Activated B cell treated with CpG ODN at 0.5 μM for 24 hours (primary cell): ENCODE data around the gene FBXO2. TPM values are rescaled to one million over a fixed set of nuclear protein-coding genes. Genes with fewer than 3 reads are reported as not detected.
A peak's percentile ranks its signal among the peaks of the same experiment; 100 is the strongest.

Experiments
- ATAC-seq: fragments of 200-7000 bp; cut with Tn5 transposase; one replicate; pipeline ENCODE4 v1.10.0; 2021; ENCODE audit warnings: low read depth, mild to moderate bottlenecking, moderate library complexity
- CTCF ChIA-PET: fragments of 350-600 bp; sonication (Branson Sonifier 250); formaldehyde crosslinking; loops from one replicate; lab custom pipeline; 2021; ENCODE audit warnings: antibody characterized with exemption; lab: Charles Lee
- POLR2A ChIA-PET: fragments of 350-600 bp; sonication (Branson Sonifier 250); formaldehyde crosslinking; loops from one replicate; lab custom pipeline; 2021; ENCODE audit warnings: antibody characterized with exemption; lab: Charles Lee
- DNase-seq: peaks from one replicate; pipeline ENCODE4 v3.0.0; 2022
- H3K27ac Mint-ChIP-seq: one replicate; pipeline ENCODE4 v1.8.0; 2020; ENCODE audit warnings: mixed read lengths
- H3K27me3 Mint-ChIP-seq: one replicate; pipeline ENCODE4 v1.8.0; 2021; ENCODE audit warnings: mixed read lengths
- H3K36me3 Mint-ChIP-seq: one replicate; pipeline ENCODE4 v1.8.0; 2021; ENCODE audit warnings: low read depth, mixed read lengths
- H3K4me1 Mint-ChIP-seq: one replicate; pipeline ENCODE4 v1.8.0; 2021; ENCODE audit warnings: mixed read lengths
- H3K4me3 Mint-ChIP-seq: one replicate; pipeline ENCODE4 v1.8.0; 2020; ENCODE audit warnings: mild to moderate bottlenecking, mixed read lengths
- H3K9me3 Mint-ChIP-seq: one replicate; pipeline ENCODE4 v1.8.0; 2020; ENCODE audit warnings: mixed read lengths
- intact Hi-C: fragments of 100-400 bp; cut with micrococcal nuclease; formaldehyde crosslinking; loops from one replicate; pipeline ENCODE4 v1.15.1; 2024
- total RNA-seq: library from RNA; stranded (reverse); gene quantifications from 2 replicates; pipeline ENCODE4 v1.2.3, GENCODE V29; 2022
- TF ChIP-seq, protein P1 (sequence below): fragments of 200-600 bp; IDR thresholded peaks from one replicate; pipeline ENCODE4 v1.8.0; 2022; ENCODE audit warnings: antibody characterized with exemption, mild to moderate bottlenecking

Gene FBXO2
- total RNA-seq, 1 donor from 2014 or later, result 4.2 TPM

- intact Hi-C loops, result no loop called here
- no peak overlapping the region for H3K4me3 Mint-ChIP-seq
- CTCF ChIA-PET, result interaction anchor here (0.8 to 5.8 kb wide), 8 partner anchors 14 to 608 kb away, joined by 3 to 101 read pairs (median 6); partner anchors contain the start of gene FBXO6
- POLR2A ChIA-PET, result interaction anchor here (0.9 to 1.3 kb wide), 2 partner anchors 85 to 373 kb away, joined by 4 read pairs; no protein-coding TSS in a partner anchor
- no peaks in the 10 kb centered on the region for H3K36me3 Mint-ChIP-seq
- H3K9me3 Mint-ChIP-seq, result no peaks in the 10 kb centered on the region
- peaks cover 21% of the 10 kb centered on the region for H3K4me1 Mint-ChIP-seq
- TF ChIP-seq, protein P1, sequence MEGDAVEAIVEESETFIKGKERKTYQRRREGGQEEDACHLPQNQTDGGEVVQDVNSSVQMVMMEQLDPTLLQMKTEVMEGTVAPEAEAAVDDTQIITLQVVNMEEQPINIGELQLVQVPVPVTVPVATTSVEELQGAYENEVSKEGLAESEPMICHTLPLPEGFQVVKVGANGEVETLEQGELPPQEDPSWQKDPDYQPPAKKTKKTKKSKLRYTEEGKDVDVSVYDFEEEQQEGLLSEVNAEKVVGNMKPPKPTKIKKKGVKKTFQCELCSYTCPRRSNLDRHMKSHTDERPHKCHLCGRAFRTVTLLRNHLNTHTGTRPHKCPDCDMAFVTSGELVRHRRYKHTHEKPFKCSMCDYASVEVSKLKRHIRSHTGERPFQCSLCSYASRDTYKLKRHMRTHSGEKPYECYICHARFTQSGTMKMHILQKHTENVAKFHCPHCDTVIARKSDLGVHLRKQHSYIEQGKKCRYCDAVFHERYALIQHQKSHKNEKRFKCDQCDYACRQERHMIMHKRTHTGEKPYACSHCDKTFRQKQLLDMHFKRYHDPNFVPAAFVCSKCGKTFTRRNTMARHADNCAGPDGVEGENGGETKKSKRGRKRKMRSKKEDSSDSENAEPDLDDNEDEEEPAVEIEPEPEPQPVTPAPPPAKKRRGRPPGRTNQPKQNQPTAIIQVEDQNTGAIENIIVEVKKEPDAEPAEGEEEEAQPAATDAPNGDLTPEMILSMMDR, result no peak
- ATAC-seq, result no peak
- no peak for DNase-seq
- H3K27me3 Mint-ChIP-seq, result peaks cover 2% of the 10 kb centered on the region
- no peak overlapping the region for H3K27ac Mint-ChIP-seq
Measured at GRCh38 chr1:11646317-11646716, 7.9 kb downstream of the FBXO2 start.

DNA sequence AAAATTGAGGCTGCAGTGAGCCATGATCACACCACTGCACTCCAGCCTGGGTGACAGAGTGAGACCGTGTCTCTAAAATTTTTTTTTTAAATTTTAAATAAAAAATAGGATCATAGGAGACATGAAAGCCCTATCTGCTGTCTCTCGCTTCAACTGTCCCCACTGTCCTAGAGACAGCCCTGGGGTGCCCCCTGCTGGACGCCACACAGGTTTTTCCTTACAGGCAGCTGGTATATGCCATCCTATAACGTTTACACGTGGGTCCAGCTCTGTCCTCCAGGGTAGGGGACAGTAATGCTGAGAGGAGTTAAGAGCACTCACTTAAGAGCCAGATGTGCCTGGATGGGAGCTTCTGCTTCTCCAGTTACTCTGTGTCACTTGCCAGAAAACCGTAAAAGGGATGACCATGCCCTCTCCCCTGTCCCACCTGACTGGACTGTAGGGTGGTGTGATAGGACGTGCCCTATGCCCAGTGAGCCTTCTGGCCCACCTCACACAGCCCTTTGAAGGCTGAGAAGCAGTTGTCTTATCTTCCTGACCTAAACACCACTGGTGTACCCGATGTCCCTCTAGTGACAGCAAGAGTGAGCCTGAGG is 8.5 kb downstream of the FBXO2 start:
- peaks cover 2% of the 10 kb centered on the region for H3K27me3 Mint-ChIP-seq
- CTCF ChIA-PET, result interaction anchor here (0.8 to 5.8 kb wide), 9 partner anchors 10 to 608 kb away, joined by 3 to 101 read pairs (median 6); partner anchors contain the start of gene FBXO6
- H3K9me3 Mint-ChIP-seq, result no peaks in the 10 kb centered on the region
- no peaks in the 10 kb centered on the region for H3K36me3 Mint-ChIP-seq
- H3K27ac Mint-ChIP-seq, result no peak overlapping the region
- H3K4me1 Mint-ChIP-seq, result peaks cover 15% of the 10 kb centered on the region
- DNase-seq, result peak; percentile 66
- TF ChIP-seq, protein P1, result no peak
- intact Hi-C loops, result no loop called here
- POLR2A ChIA-PET, result interaction anchor here (0.9 to 1.3 kb wide), 2 partner anchors 85 to 372 kb away, joined by 4 read pairs; no protein-coding TSS in a partner anchor
- H3K4me3 Mint-ChIP-seq, result no peak overlapping the region
- ATAC-seq, result peak; percentile 48

GRCh38 chr1:11645270-11645669 is 9.0 kb downstream of the FBXO2 start:
- POLR2A ChIA-PET, result interaction anchor here (0.9 to 1.3 kb wide), 2 partner anchors 86 to 372 kb away, joined by 4 read pairs; no protein-coding TSS in a partner anchor
- DNase-seq (no peak), ATAC-seq (no peak)
- TF ChIP-seq, protein P1, result no peak
- H3K27me3 Mint-ChIP-seq, result peaks cover 2% of the 10 kb centered on the region
- CTCF ChIA-PET, result interaction anchor here (0.8 to 5.8 kb wide), 12 partner anchors 10 to 607 kb away, joined by 3 to 101 read pairs (median 5); partner anchors contain the start of gene FBXO6
- H3K27ac Mint-ChIP-seq, result no peak overlapping the region
- intact Hi-C loops, result no loop called here
- H3K4me1 Mint-ChIP-seq, result peaks cover 12% of the 10 kb centered on the region
- H3K4me3 Mint-ChIP-seq, result no peak overlapping the region
- H3K36me3 Mint-ChIP-seq, result no peaks in the 10 kb centered on the region
- H3K9me3 Mint-ChIP-seq, result no peaks in the 10 kb centered on the region

DNA sequence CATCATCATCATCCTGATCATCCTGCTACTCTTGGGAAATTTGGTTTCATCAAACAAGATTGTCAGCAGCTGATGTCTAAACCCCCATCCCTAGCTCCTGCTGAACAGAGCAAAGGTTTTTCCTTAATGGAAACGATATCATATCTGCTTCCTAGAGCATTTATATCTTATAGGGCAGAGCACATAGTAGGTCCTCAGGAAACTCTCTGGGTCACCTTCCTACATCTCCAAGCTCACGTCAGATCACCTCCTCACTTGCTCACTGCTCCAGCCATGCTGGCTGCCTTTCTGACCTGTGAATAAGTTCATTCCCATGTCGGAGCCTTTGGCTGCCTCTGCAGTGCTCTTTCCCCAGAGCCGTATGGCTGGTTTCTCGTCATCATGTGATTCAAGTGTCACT is 10.4 kb downstream of the FBXO2 start:
- no peaks in the 10 kb centered on the region for H3K36me3 Mint-ChIP-seq
- ATAC-seq, result no peak

More for the DNA sequence above, 10.4 kb downstream of the FBXO2 start:
- DNase-seq, result no peak
- Mint-ChIP-seq H3K4me1 (peaks cover 1% of the 10 kb centered on the region), H3K27ac (no peak overlapping the region), H3K9me3 (no peaks in the 10 kb centered on the region), H3K4me3 (no peak overlapping the region), H3K27me3 (peaks cover 5% of the 10 kb centered on the region)
- TF ChIP-seq, protein P1, result no peak
- ChIA-PET POLR2A (interaction anchor here (0.6 to 0.7 kb wide), 4 partner anchors 8 to 215 kb away, joined by 3 to 6 read pairs (median 4); no protein-coding TSS in a partner anchor), CTCF (interaction anchor here (0.9 to 5.8 kb wide), 13 partner anchors 21 to 606 kb away, joined by 3 to 101 read pairs (median 7); partner anchors contain the start of gene FBXO6)
- intact Hi-C loops, result loop anchor here (2.0 kb wide), 1 partner anchor 165 kb away; the partner anchor contains the start of gene DISP3
